HepG2 (cell line): ENCODE measurements around the gene NSL1. TPM values are rescaled to one million over a fixed set of nuclear protein-coding genes. Genes with fewer than 3 reads are reported as not detected.

ENCODE experiments used
- ATAC-seq: fragments of 200-7000 bp; cut with Tn5 transposase; 3 replicates; pipeline ENCODE4 v1.9.1; 2020; ENCODE audit warnings: mild to moderate bottlenecking, moderate library complexity
- BruUV-seq: library from RNA; stranded (reverse); fragments of 400-500 nt; replicated peaks from 2 replicates; lab custom pipeline; 2021; lab: Mats Ljungman, UMichigan
- CTCF ChIA-PET: fragments of 300-600 bp; formaldehyde crosslinking; extraction: SDS; loops from one replicate; lab custom pipeline; 2021; ENCODE audit warnings: low total read pairs, inconsistent platforms, low intra/inter-chr PET ratio; lab: Yijun Ruan, JAX
- POLR2A ChIA-PET: fragments of 350-600 bp; sonication (Branson Sonifier 250); formaldehyde crosslinking; loops from one replicate; lab custom pipeline; 2020; ENCODE audit warnings: antibody characterized with exemption, inconsistent platforms; lab: Yijun Ruan, JAX
- DNase-seq: peaks from one replicate; pipeline ENCODE4 v3.0.0-alpha.2; 2015; ENCODE audit warnings: low spot score
- FAIRE-seq: peaks from 3 replicates; lab custom pipeline; 2011; peaks lifted over from hg19 to GRCh38; lab: Jason Lieb, UNC
- H2AFZ ChIP-seq: one replicate; pipeline ENCODE4 v1.6.1; 2011; ENCODE audit warnings: low read length, inconsistent platforms
- H3K27ac ChIP-seq: fragments of 300-600 bp; 3 replicates; pipeline ENCODE4 v1.8.0; 2011; ENCODE audit warnings: mixed run types, mild to moderate bottlenecking, mixed read lengths, low read length, inconsistent platforms; ENCODE audit not compliant: insufficient read depth; ENCODE audit errors: extremely low read length
- H3K27me3 ChIP-seq, 2 experiments: fragments of 200-600 bp in 1 of 2; 2 replicates in 1 of 2; 3 replicates in 1 of 2; pipeline versions ENCODE4 v1.6.0 to v1.8.0; 2011; ENCODE audit warnings: low read length in 2 of 2, mild to moderate bottlenecking in 2 of 2, moderate library complexity in 2 of 2, inconsistent platforms in 1 of 2; ENCODE audit not compliant: insufficient read depth in 2 of 2, control insufficient read depth in 1 of 2
- H3K36me3 ChIP-seq, 2 experiments: fragments of 200-600 bp in 1 of 2; replicated peaks in 1 of 2; 2 replicates in 1 of 2; 3 replicates in 1 of 2; pipeline versions ENCODE4 v1.5.1 to v1.8.0; 2011; ENCODE audit warnings: low read length in 2 of 2, inconsistent platforms in 1 of 2; ENCODE audit not compliant: insufficient read depth in 2 of 2, control insufficient read depth in 1 of 2
- H3K4me1 ChIP-seq: 2 replicates; pipeline ENCODE4 v1.5.1; 2012; ENCODE audit warnings: low read length, inconsistent platforms; ENCODE audit not compliant: insufficient read depth
- H3K4me2 ChIP-seq: 2 replicates; pipeline ENCODE4 v1.6.0; 2011; ENCODE audit warnings: low read depth, low read length, inconsistent platforms
- H3K4me3 ChIP-seq, 3 experiments: fragments of 200-600 bp in 1 of 3; sonication (generic), shearing (Covaris generic) in 1 of 3; replicated peaks in 1 of 3; 2 replicates each; pipeline ENCODE4 v1.5.1; 2011 to 2016; ENCODE audit warnings: low read length in 3 of 3, inconsistent platforms in 2 of 3, low read depth in 2 of 3, mild to moderate bottlenecking in 2 of 3, control low read depth in 1 of 3, mixed read lengths in 1 of 3; ENCODE audit not compliant: insufficient read depth in 1 of 3
- H3K79me2 ChIP-seq: one replicate; pipeline ENCODE4 v1.6.1; 2011; ENCODE audit warnings: low read length, inconsistent platforms; ENCODE audit not compliant: insufficient read depth
- H3K9ac ChIP-seq: 2 replicates; pipeline ENCODE4 v1.6.0; 2011; ENCODE audit warnings: mild to moderate bottlenecking, low read depth, low read length, inconsistent platforms; ENCODE audit not compliant: insufficient read depth
- H3K9me3 ChIP-seq: 2 replicates; pipeline ENCODE4 v1.5.1; 2012; ENCODE audit warnings: mild to moderate bottlenecking, low read length
- H4K20me1 ChIP-seq: 2 replicates; pipeline ENCODE4 v1.6.0; 2011; ENCODE audit warnings: inconsistent platforms, mild to moderate bottlenecking, low read length, moderate library complexity; ENCODE audit not compliant: insufficient read depth
- CEBPB ChIP-seq: IDR thresholded peaks from 2 replicates; pipeline ENCODE4 v1.6.1; 2011; ENCODE audit warnings: low read depth, low read length, improper control_type of control experiment, borderline replicate concordance
- DDIT3 ChIP-seq: sonication (generic); formaldehyde crosslinking; IDR thresholded peaks from 2 replicates; pipeline ENCODE4 v1.4.0; 2020; ENCODE audit warnings: mild to moderate bottlenecking, missing genetic modification reagents
- KDM2A ChIP-seq: sonication (generic); formaldehyde crosslinking; IDR thresholded peaks from 2 replicates; pipeline ENCODE4 v1.4.0; 2020; ENCODE audit warnings: low read depth, missing genetic modification reagents, borderline replicate concordance
- KLF12 ChIP-seq: sonication (generic); formaldehyde crosslinking; IDR thresholded peaks from 2 replicates; pipeline ENCODE4 v1.4.0; 2020; ENCODE audit warnings: missing genetic modification reagents, borderline replicate concordance
- MED1 ChIP-seq: sonication (generic); formaldehyde crosslinking; IDR thresholded peaks from 2 replicates; pipeline ENCODE4 v1.4.0; 2020; ENCODE audit warnings: missing genetic modification reagents
- MXD1 ChIP-seq: sonication (generic); formaldehyde crosslinking; IDR thresholded peaks from 2 replicates; pipeline ENCODE4 v1.4.0; 2020; ENCODE audit warnings: mild to moderate bottlenecking, missing genetic modification reagents
- MYC ChIP-seq: sonication (generic); formaldehyde crosslinking; IDR thresholded peaks from 2 replicates; pipeline ENCODE4 v1.9.0; 2021; ENCODE audit warnings: missing genetic modification reagents, borderline replicate concordance
- NONO ChIP-seq, 2 experiments: fragments of 450-650 bp in 1 of 2; sonication (generic) in 1 of 2; formaldehyde crosslinking in 1 of 2; IDR thresholded peaks in 1 of 2; conservative IDR thresholded peaks in 1 of 2; 2 replicates each; pipeline versions ENCODE4 v1.6.1 to v1.8.0; 2017 to 2022; ENCODE audit warnings: mild to moderate bottlenecking in 1 of 2, missing genetic modification reagents in 1 of 2, moderate library complexity in 1 of 2
- PITX1 ChIP-seq: sonication (generic); formaldehyde crosslinking; IDR thresholded peaks from 2 replicates; pipeline ENCODE4 v1.5.1; 2020; ENCODE audit warnings: mild to moderate bottlenecking, missing genetic modification reagents
- REXO4 ChIP-seq: sonication (generic); formaldehyde crosslinking; IDR thresholded peaks from 2 replicates; pipeline ENCODE4 v1.8.0; 2022; ENCODE audit warnings: missing genetic modification reagents, mild to moderate bottlenecking, borderline replicate concordance
- SIN3A ChIP-seq: IDR thresholded peaks from 2 replicates; pipeline ENCODE4 v1.6.1; 2011; ENCODE audit warnings: low read depth, mild to moderate bottlenecking, control low read depth, low read length, borderline replicate concordance
- STAT6 ChIP-seq: sonication (generic); formaldehyde crosslinking; IDR thresholded peaks from 2 replicates; pipeline ENCODE4 v1.4.0; 2020; ENCODE audit warnings: missing genetic modification reagents, mild to moderate bottlenecking, borderline replicate concordance
- ZNF512 ChIP-seq: sonication (generic); formaldehyde crosslinking; IDR thresholded peaks from 2 replicates; pipeline ENCODE4 v1.4.0; 2020; ENCODE audit warnings: mild to moderate bottlenecking, missing genetic modification reagents
- ZNF788 ChIP-seq: sonication (generic); formaldehyde crosslinking; IDR thresholded peaks from 2 replicates; pipeline ENCODE4 v1.5.0; 2020; ENCODE audit warnings: mild to moderate bottlenecking, missing genetic modification reagents, borderline replicate concordance
- ZSCAN21 ChIP-seq: sonication (generic); formaldehyde crosslinking; IDR thresholded peaks from 2 replicates; pipeline ENCODE4 v1.8.0; 2022; ENCODE audit warnings: mild to moderate bottlenecking, missing genetic modification reagents, moderate library complexity, borderline replicate concordance
- WGBS: methylation state at CpG from one replicate; pipeline ENCODE4 v1.1.6; 2017; ENCODE audit warnings: low lambda C conversion rate; 5-methylcytosine and 5-hydroxymethylcytosine counted together
- in situ Hi-C: cut with HindIII; loops from 2 replicates; pipeline ENCODE4 v1.10.0; 2017; ENCODE audit warnings: low pct_unique_long_range_greater_than_20kb; ENCODE audit not compliant: extremely low pct_ligation_motif_present
- intact Hi-C: fragments of 100-400 bp; cut with micrococcal nuclease; formaldehyde crosslinking; loops from one replicate; pipeline ENCODE4 v1.10.0; 2022; ENCODE audit not compliant: unreplicated experiment
- polyA plus RNA-seq, 8 experiments: library from polyadenylated mRNA; depleted of rRNA in 3 of 8; stranded (reverse) in 7 of 8; unstranded in 1 of 8; fragments of >200 nt; fragmentation: Illumina TruSeq in 4 of 8; extraction: Trizol in 4 of 8; gene quantifications; 2 replicates each; pipeline versions ENCODE4 v1.2.1 to v1.2.3, GENCODE V29; 2011 to 2016; ENCODE audit warnings: low read depth in 4 of 8, missing spikeins in 1 of 8, mixed read lengths in 1 of 8; ENCODE audit not compliant: insufficient read depth in 1 of 8
- total RNA-seq, 5 experiments: library from RNA; depleted of rRNA; stranded (reverse); fragments of >200 nt; fragmentation: Illumina TruSeq; extraction: Trizol; gene quantifications; 2 replicates each; pipeline ENCODE4 v1.2.3, GENCODE V29; 2016; ENCODE audit warnings: low read depth in 1 of 5

The NSL1 gene
- total and polyA plus RNA-seq, 2 of the 13 experiments (the other 11 are each of a cell fraction or from before 2014, with no cell fraction given) = 34.5 to 77.4 TPM

- CTCF ChIA-PET = interaction anchor here (1.4 kb wide), 1 partner anchor 296 kb away, joined by 5 read pairs; no protein-coding TSS in a partner anchor
- 0% methylated on average over 1 of the region's 79 CpGs for WGBS
- intact Hi-C loops = loop anchor here (2.0 kb wide), 1 partner anchor 35 kb away; no protein-coding TSS in a partner anchor
- no peaks in the 10 kb centered on the region for H4K20me1 ChIP-seq
- POLR2A ChIA-PET = no interaction called here
- H3K27me3 ChIP-seq = peaks cover 14 to 73% of the 10 kb centered on the region in 2 experiments
- no peaks in the 10 kb centered on the region for H3K9me3 ChIP-seq
- in situ Hi-C loops = no loop called here
- no peak within 1 kb of the TSS for H3K27ac ChIP-seq
- peaks cover 31% of the 10 kb centered on the region for H3K4me1 ChIP-seq
- H3K4me3 ChIP-seq = peak within 1 kb of the TSS; percentile 45 to 72 (median 62)
- no peak within 1 kb of the TSS for H3K9ac ChIP-seq
- FAIRE-seq (no peak), ATAC-seq (peak; percentile 77), DNase-seq (no peak)
- H3K79me2 ChIP-seq = no peaks in the 10 kb centered on the region
- no peak within 1 kb of the TSS for H2AFZ ChIP-seq
- no TSS peak for BruUV-seq
- no peaks in the 10 kb centered on the region for H3K36me3 ChIP-seq
- peak within 1 kb of the TSS; percentile 84 for H3K4me2 ChIP-seq
- TF ChIP-seq MYC (CRISPR knock-in tag) (no peak), CEBPB (peak; percentile 37; the same call in 1 of the 2 replicates), KLF12 (CRISPR knock-in tag) (0 out of 2 replicates have a peak, but pooled peaks have one; percentile 3), ZNF512 (CRISPR knock-in tag) (no peak), ZSCAN21 (CRISPR knock-in tag) (0 out of 2 replicates have a peak, but pooled peaks have one; percentile 6), SIN3A (peak; percentile 46; the same call in 1 of the 2 replicates), PITX1 (CRISPR knock-in tag) (no peak), MXD1 (peak; percentile 4; the same call in 1 of the 2 replicates), ZNF788 (CRISPR knock-in tag) (0 out of 2 replicates have a peak, but pooled peaks have one; percentile 6), REXO4 (no peak), STAT6 (CRISPR knock-in tag) (no peak), KDM2A (peak; percentile 9; the same call in 1 of the 2 replicates), MED1 (CRISPR knock-in tag) (0 out of 2 replicates have a peak, but pooled peaks have one; percentile 19), NONO (IDR thresholded peaks at IDR 0.05) (no peak), NONO (CRISPR knock-in tag; conservative IDR thresholded peaks at IDR 0.05) (0 out of 2 replicates have a peak, but pooled peaks have one; percentile 22), DDIT3 (CRISPR knock-in tag) (no peak)
Measured at GRCh38 chr1:212699625-212700222, 91.9 kb downstream of the NSL1 start, which contains the start of gene BATF3. Gene BATF3, minus strand, starts transcription at chr1:212699840. Its CDS starts 78 bp downstream, at chr1:212699762.
